ENCODE results near the gene PEA15.

PEA15 gene, protein sequence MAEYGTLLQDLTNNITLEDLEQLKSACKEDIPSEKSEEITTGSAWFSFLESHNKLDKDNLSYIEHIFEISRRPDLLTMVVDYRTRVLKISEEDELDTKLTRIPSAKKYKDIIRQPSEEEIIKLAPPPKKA

DNA sequence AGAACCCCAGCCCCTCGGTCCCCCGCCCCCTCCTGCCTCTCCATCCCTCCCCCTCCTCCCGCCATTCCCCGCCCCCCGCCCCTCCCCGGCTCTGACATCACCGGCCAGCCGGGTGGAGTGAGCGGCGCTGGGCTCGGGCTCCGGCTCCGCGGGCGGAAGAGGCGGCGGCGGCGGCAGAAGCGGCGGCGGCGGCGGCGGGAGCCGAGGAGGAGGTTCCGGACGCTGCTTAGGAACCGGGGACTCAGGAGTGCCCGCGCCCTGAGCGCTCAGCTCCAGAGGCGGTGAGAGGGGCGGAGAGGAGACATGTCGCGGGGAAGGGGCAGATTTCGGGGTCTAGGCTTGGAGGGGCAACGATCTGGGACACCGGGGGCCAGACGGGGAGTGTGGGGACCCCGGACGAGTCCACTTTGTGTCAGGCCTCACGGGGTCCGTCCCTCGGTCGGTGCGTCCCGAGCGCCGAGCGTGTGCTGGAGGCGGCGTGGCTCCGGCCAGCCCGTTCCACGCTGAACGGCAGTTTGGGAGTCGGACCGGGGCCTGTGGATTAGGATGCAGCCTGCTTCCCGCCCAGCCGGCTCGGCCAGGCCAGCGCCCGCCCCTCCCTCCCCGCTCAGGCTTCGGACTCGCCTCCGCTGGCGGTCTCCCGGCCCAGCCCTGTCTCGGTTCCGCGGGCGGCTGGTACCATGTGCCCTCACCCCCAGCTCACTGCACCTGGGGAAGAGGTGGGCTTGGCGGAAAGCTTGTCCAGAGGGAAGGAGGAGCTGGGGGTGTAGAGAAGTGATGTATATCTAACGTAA is at the start of gene PEA15:
Gene PEA15, plus strand, starts transcription at position 143 of the 794 bp plus-strand sequence. CDS start 6,161 bp downstream, outside the sequence.
- peak; percentile 71 for DNase-seq

DNA sequence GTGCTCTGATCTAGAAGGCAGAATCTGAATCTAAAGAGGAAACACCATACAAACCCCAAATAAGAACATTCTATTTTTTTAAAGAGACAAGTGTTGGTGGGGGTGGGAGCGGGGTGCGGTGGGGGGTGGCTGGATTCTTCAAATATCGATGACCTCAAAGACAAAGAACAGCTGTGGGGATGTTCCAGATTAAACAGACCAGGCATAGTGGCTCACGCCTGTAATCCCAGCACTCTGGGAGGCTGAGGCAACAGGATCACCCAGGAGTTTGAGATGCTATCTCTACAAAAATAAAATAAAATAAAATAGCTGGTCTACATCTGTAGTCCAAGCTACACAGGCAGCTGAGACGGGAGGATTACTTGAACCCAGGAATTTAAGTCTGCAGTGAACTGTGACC is 48.8 kb upstream of the PEA15 start:
- DNase-seq = no peak

DNA sequence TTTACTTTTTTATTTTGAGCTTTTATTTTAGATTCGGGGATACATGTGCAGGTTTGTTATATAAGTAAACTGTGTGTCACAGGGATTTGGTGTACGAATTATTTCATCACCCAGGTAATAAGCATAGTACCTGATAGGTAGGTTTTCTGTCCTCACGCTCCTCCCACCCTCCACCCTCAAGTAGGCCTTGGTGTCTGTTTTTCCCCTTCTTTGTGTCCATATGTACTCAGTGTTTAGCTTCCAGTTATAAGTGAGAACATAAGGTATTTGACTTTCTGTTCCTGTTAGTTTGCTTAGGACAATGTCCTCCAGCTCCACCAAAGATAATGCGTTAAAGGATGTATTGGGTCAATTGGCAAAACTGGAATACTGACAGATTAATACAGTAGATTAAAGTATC is 48.0 kb upstream of the PEA15 start:
- no peak for DNase-seq

- no peak for DNase-seq
Observed at GRCh38 chr1:160158031-160158430, 47.2 kb upstream of the PEA15 start.

GRCh38 chr1:160158534-160158933 is 46.6 kb upstream of the PEA15 start:
- DNase-seq = no peak

- DNase-seq = no peak
Observed at GRCh38 chr1:160159846-160160245, 45.3 kb upstream of the PEA15 start.

GRCh38 chr1:160161965-160162705 is 43.0 kb upstream of the PEA15 start:
- DNase-seq = peak; percentile 24

DNA sequence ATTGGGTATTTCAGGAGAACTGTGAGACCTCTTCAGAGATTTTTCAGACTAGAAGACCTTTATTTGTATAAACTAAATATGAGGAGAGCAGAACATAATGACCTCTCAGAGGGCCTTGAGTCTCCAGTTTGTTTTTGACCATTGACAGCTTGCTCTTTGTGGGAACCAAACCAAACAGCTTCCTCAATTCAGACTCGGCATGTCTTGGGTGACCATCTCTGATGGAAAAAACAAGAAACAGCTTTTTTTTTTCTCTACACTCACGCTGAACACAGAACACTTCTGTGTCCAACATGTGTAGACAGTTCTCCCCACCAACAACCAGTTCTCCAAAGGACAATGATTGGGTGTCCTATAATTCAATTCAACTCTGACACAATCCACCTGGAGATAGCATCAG is 42.3 kb upstream of the PEA15 start:
- DNase-seq = no peak

- DNase-seq = no peak
Observed at GRCh38 chr1:160163615-160164014, 41.6 kb upstream of the PEA15 start.

GRCh38 chr1:160164121-160164520 is 41.1 kb upstream of the PEA15 start:
- no peak for DNase-seq

DNA sequence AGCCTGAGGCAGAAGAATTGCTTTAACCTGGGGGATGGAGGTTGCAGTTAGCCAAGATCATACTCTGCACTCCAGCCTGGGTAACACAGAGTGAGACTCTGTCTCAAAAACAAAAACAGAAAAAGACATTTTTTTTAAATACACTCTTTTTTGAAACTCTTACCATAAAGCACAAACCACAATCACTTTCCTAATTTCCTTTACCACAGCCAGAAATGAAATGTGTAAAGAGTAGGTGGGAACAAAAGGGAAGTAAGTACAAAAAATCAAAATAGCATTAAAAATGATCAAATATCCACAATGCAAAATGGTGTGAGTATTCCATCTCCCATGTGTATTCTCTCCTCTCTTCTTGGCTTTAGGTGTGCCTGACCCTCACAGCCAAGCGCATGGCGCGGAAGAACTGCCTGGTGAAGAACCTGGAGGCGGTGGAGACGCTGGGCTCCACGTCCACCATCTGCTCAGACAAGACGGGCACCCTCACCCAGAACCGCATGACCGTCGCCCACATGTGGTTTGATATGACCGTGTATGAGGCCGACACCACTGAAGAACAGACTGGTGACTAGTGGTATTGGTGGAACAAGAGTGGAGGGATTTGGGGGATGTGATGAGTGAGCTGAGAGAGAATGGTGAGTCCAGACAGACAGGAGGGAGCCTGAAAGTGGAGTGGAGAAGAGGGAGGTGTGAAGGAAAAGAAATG is 38.9 kb upstream of the PEA15 start:
- DNase-seq = peak; percentile 5

- DNase-seq = no peak
Observed at GRCh38 chr1:160167056-160167455, 38.1 kb upstream of the PEA15 start.

GRCh38 chr1:160167580-160167979 is 37.6 kb upstream of the PEA15 start:
- peak; percentile 13 for DNase-seq

DNA sequence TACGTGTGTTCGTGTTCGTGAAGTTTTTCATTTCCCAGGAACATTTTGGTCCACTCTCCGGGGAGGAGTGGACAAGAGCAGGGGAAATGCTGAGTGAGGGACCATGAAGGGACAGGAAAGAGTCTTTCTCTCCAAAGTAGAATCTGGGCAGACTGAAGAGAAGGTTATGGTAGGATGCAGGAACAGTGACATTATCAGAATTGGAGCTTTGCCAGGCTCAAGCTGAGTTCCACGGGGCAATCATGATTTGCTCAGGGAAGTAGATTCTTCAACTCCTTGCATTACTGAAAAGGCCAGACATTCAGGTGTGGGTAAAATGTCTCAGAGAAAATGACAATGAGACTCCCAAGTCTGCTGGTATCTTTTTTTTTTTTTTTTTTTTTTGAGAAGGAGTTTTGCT is 37.2 kb upstream of the PEA15 start:
- no peak for DNase-seq

DNA sequence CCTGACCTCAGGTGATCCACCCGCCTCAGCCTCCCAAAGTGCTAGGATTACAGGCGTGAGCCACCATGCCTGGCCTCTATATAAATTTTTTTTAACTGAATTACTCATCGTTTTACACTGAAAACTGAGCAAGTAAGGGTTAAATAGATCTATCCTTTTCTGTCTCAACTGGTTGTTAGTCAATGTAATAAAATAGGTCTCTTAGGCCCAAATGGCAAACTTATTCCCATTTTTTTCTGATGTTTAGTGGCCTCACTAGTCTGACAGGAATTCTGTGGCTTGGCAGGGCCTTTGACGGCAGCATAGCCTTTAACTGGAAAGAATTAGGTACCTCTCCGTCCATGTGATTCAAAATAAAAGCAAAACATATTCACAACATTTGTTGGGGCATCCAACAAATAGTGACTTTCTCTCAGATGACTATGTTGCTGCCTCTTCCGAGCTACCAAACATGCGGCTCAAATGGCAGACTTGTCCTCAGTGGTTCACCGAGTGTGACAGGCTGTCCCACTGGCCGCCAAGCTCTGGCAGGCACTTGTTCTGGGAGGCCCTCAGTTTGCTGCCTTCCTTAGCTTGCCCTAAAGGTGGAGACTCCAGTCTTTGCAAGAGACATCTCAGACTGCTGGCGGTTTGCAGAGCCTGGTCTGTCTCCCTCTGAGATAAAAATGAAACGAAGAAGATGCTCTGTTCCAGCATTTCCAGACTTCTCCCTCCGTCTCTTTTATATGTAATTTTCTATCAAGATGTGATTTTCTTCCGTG is 36.4 kb upstream of the PEA15 start:
- no peak for DNase-seq

- DNase-seq = peak; percentile 32
Observed at GRCh38 chr1:160169553-160170399, 35.4 kb upstream of the PEA15 start.

DNA sequence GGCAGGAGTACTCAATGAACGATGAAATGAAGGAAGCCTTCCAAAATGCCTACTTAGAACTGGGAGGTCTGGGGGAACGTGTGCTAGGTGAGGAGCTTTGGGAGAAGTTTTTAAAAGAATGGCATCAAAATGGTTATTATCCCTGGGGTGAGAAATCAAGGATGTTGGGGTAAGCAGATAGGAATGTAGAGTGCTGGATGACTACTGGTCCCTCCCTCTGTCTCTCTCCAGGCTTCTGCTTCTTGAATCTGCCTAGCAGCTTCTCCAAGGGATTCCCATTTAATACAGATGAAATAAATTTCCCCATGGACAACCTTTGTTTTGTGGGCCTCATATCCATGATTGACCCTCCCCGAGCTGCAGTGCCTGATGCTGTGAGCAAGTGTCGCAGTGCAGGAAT is 33.8 kb upstream of the PEA15 start:
- no peak for DNase-seq

DNA sequence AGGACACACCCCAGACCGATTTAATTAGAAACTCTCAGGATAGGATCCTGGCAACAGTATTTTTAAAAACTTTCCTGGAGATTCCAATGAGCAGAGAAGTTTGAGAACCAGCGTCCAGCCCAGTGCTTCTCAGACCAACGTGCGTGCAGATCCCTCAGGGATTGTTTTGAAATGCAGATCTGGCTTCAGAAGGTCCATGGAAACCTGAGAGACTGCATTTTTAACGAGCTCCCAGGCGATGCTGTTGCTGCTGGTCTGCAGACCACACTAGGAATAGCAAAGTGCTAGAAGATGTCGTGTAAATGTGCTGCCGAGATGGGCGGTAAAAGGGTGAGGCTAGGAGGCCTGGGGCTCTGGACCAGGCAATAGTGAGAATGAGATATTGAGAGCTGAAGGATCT is 33.2 kb upstream of the PEA15 start:
- no peak for DNase-seq

GRCh38 chr1:160177231-160177630 is 28.0 kb upstream of the PEA15 start:
- no peak for DNase-seq

DNA sequence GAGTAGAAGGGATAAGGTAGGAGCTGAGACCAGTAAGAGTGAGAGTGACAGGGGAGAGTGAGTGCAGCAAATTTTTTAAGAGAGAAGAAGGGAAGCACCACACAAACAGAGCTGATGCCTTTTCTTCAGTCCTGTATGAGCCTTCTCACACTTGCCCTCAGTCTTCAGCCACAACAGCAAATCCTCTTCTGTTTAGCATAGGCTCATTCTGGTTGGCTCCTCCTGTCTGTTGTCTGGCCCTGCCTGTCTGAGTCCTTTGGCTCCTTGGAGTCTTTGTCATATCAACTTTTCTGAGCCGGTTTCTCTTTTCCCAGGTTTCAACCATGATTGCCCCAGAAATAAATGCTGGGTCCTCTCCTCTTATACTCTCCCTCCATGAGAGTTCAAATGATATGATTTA is 27.5 kb upstream of the PEA15 start:
- no peak for DNase-seq

GRCh38 chr1:160178731-160179130 is 26.5 kb upstream of the PEA15 start:
- no peak for DNase-seq

DNA sequence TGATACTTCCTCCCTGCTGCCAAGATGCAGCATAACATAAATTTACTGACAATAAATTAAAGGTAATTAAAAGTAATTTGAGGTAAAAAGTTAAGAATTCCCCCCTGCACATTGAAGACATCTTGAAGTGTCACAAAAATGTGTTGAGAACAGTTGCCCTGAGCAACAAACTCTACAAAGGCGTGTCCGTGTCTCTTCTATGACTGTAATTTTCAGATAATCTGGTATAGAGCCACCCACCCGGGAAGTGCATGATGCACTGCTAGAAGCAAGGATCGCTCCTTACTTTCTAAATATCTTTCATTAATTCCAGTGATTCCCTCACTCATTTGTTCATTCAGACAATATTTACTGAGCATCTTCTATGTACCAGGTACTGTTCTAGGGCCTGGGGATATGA is 25.8 kb upstream of the PEA15 start:
- no peak for DNase-seq
